BJ (cell line): Measurements from ENCODE around the gene NOL3. TPM values are rescaled to one million over a fixed set of nuclear protein-coding genes. Genes with fewer than 3 reads are reported as not detected.

Source experiments
- CTCF ChIA-PET: fragments of 350-600 bp; formaldehyde crosslinking; extraction: SDS; loops from one replicate; lab custom pipeline; 2021; ENCODE audit warnings: antibody characterized with exemption, inconsistent platforms; lab: Yijun Ruan, JAX
- POLR2A ChIA-PET: fragments of 300-600 bp; sonication (Branson Sonifier 250); formaldehyde crosslinking; extraction: SDS; loops from one replicate; lab custom pipeline; 2021; ENCODE audit warnings: antibody characterized with exemption; lab: Charles Lee
- DNase-seq: peaks from one replicate; pipeline ENCODE4 v3.0.0-alpha.2; 2011; ENCODE audit warnings: low read depth
- H3K27me3 ChIP-seq: 2 replicates; pipeline ENCODE4 v1.6.0; 2011; ENCODE audit warnings: low read length; ENCODE audit not compliant: control insufficient read depth, insufficient read depth
- H3K36me3 ChIP-seq: 2 replicates; pipeline ENCODE4 v1.5.1; 2011; ENCODE audit warnings: low read length; ENCODE audit not compliant: control insufficient read depth, insufficient read depth
- H3K4me3 ChIP-seq: 2 replicates; pipeline ENCODE4 v1.5.1; 2011; ENCODE audit warnings: low read depth, mild to moderate bottlenecking, control low read depth, low read length
- polyA plus RNA-seq: library from polyadenylated mRNA; depleted of rRNA; stranded (reverse); fragments of >200 nt; gene quantifications from 2 replicates; pipeline ENCODE4 v1.2.3, GENCODE V29; 2011
- TF ChIP-seq, protein P1 (sequence below): IDR thresholded peaks from 2 replicates; pipeline ENCODE4 v1.5.1; 2011; ENCODE audit warnings: low read depth, mild to moderate bottlenecking, control low read depth, inconsistent platforms, low read length, moderate library complexity; ENCODE audit not compliant: insufficient read depth

The NOL3 gene
- polyA plus RNA-seq, 1 experiment = 14.7 TPM

DNA sequence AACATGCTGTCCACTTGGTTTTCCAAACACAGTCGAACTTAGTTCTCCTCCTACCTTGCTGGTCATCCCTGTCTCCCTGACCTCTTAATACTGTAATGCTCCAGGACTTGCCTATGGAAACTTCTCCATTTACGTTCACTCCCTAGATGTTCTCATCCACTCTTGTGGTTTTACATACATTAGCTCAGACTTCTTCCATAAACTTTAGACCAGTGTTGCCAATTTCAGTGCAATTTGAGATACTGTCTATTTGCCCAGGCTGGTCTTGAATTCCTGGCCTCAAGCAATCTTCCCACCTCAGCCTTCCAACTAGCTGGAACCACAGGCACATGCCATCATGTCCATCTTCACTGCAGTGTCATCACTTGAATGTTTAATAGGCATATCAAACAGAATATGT is 11.9 kb downstream of the NOL3 start:
- TF ChIP-seq, protein P1, sequence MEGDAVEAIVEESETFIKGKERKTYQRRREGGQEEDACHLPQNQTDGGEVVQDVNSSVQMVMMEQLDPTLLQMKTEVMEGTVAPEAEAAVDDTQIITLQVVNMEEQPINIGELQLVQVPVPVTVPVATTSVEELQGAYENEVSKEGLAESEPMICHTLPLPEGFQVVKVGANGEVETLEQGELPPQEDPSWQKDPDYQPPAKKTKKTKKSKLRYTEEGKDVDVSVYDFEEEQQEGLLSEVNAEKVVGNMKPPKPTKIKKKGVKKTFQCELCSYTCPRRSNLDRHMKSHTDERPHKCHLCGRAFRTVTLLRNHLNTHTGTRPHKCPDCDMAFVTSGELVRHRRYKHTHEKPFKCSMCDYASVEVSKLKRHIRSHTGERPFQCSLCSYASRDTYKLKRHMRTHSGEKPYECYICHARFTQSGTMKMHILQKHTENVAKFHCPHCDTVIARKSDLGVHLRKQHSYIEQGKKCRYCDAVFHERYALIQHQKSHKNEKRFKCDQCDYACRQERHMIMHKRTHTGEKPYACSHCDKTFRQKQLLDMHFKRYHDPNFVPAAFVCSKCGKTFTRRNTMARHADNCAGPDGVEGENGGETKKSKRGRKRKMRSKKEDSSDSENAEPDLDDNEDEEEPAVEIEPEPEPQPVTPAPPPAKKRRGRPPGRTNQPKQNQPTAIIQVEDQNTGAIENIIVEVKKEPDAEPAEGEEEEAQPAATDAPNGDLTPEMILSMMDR = no peak
- CTCF ChIA-PET = interaction anchor here (0.9 to 2.3 kb wide), 7 partner anchors 8 to 283 kb away, joined by 3 to 10 read pairs (median 4); partner anchors contain the start of gene NOL3
- POLR2A ChIA-PET = no interaction called here
- Histone ChIP-seq H3K4me3 (no peak overlapping the region), H3K27me3 (no peaks in the 10 kb centered on the region), H3K36me3 (no peaks in the 10 kb centered on the region)
- DNase-seq = no peak

DNA sequence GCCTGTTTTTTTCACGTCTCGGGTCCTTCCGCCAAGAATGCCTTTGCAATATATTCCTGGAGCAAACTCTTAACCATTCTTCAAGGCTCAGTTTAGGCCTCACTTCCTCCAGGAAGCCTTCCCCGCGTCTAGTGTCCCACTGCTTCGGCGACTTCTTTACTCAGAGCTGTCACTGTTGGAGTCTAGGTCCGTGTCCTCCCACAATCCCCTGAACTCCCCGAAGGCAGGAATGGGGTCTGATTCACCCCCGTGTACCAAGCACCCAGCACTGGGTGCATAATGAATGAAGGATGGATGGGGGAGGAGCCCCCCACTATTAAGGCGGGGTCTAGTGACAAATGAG is 12.9 kb downstream of the NOL3 start:
- no peak for DNase-seq
- Histone ChIP-seq H3K27me3 (no peaks in the 10 kb centered on the region), H3K36me3 (no peaks in the 10 kb centered on the region), H3K4me3 (peak overlapping the region; percentile 60)
- ChIA-PET CTCF (interaction anchor here (0.9 to 2.3 kb wide), 7 partner anchors 9 to 282 kb away, joined by 3 to 10 read pairs (median 3); partner anchors contain the start of genes NOL3 and TMEM208), POLR2A (no interaction called here)
- TF ChIP-seq, protein P1 = no peak

DNA sequence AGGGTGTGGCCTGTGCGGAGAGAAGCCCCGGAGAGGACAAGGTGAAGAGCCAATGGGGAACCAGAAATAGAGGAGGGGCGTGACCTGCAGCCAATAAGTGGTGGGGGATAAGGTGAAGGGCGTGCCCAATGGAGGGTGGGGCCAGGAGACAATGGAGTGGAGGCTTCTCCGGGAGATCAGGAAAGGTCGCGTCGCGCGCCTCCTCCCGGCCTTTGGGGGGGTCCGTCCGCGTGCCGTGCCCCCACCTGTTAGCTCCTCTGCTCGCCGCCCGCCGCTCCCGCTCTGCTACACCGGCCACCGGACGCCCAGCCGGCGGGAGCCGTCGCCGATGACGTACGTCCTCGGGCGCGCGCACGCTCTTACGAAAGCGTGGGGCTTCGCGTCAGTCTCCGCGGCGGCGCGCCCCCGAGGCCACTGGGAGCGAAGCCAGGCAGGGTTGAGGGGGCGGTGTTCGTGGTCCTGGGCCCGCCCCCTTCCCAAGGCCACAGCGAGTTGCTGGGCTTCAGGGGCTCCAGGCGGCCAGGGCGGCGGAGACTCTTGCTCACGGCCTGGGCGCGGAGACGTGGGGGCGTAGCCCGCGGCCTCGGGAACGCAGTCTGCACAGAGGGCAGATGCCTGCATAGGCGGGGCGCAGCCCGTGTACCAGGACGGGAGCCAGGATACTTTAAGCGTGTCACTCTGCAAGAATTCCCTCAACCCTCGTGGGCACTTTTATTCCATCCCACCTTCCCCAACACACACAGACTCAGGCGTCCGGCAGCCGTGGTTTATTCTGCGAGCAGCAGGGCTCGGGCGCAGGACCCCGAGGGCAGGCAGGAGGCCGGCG is 13.5 kb downstream of the NOL3 start, which contains the start of gene MATCAP1:
Gene MATCAP1 (minus strand): TSS at position 337 of the 826 bp plus-strand sequence. CDS start 3,353 bp downstream, outside the sequence.
- H3K4me3 ChIP-seq = peak within 1 kb of the TSS; percentile 60
- peak; percentile 83 for DNase-seq
- no peaks in the 10 kb centered on the region for H3K27me3 ChIP-seq
- H3K36me3 ChIP-seq = no peaks in the 10 kb centered on the region
- POLR2A ChIA-PET = no interaction called here
- TF ChIP-seq, protein P1 = no peak
- CTCF ChIA-PET = interaction anchor here (0.8 to 3.1 kb wide), 12 partner anchors 9 to 282 kb away, joined by 3 to 26 read pairs (median 10); partner anchors contain the start of genes CES4A, NOL3 and TMEM208

DNA sequence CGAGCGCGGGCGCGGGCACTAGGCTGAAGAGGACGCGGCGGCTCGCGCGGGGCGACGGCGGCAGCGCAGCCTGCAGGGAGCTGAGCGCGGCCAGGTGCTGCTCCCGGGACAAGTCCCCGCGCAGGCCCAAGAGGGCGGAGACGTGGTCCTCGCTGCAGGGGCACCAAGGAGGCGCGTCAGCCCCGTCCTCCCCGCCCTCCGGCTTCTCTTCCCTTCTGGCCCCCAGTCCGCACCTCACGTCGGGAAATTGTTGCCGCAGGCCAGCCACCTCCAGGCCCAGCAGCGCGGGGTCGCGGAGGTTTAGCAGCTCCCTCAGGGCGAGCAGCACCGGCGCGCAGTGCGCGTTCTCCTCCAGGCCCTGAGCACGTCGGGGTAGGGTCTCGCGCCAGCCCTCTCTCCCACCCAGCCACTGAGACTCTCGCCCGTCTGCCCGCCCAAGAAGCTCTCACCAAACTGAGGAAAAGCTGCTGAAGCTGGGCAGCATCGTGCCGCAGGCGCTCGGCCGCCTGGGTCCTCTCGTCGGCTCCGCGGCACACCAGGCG is 14.2 kb downstream of the NOL3 start:
- no peaks in the 10 kb centered on the region for H3K36me3 ChIP-seq
- TF ChIP-seq, protein P1 = no peak
- DNase-seq = no peak
- POLR2A ChIA-PET = no interaction called here
- peak overlapping the region; percentile 60 for H3K4me3 ChIP-seq
- CTCF ChIA-PET = interaction anchor here (0.7 to 3.1 kb wide), 28 partner anchors 10 to 306 kb away, joined by 3 to 26 read pairs (median 6); partner anchors contain the start of genes CES4A and NOL3
- no peaks in the 10 kb centered on the region for H3K27me3 ChIP-seq
